B cell (primary cell): ENCODE results near the gene FAM200B.

Source experiments
- CTCF ChIP-seq: fragments of 200-600 bp; IDR thresholded peaks from one replicate; pipeline ENCODE4 v1.8.0; 2022; ENCODE audit warnings: antibody characterized with exemption, mild to moderate bottlenecking
- EZH2 ChIP-seq: IDR thresholded peaks from 2 replicates; pipeline ENCODE4 v1.6.1; 2012; ENCODE audit warnings: borderline replicate concordance, low read depth, mild to moderate bottlenecking, moderate library complexity, low read length; ENCODE audit not compliant: insufficient read depth, poor library complexity, severe bottlenecking

- TF ChIP-seq CTCF (no peak), EZH2 (no peak)
Measured at GRCh38 chr4:15677507-15677988, 4.1 kb upstream of the FAM200B start.
